Measurements from ENCODE around the gene TAF3. TPM values are rescaled to one million over a fixed set of nuclear protein-coding genes. Genes with fewer than 3 reads are reported as not detected.

The TAF3 gene
- total RNA-seq, 1 donor from 2014 or later: 4.8 TPM

DNA sequence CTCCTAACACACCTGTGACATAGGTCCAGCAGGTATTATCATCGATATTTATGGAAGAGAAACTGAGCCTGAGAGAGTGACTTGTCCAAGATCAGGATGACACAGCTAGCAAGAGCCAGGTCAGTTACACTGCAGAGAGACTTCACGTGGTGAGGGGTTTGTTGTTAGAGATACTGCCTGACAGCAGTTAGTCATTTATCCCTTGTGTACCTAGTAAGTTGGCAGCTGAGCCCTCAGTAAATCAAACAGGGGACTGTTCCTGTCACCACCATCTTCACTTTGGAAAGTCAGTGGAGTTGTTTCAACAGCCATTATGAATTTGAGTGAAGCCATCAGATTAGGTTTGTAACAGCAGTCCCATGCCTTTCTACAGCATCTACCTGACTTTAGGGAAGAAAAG, 148.7 kb downstream of the TAF3 start:
- DNase-seq (ENCODE audit: low read depth): no peak
- no peaks in the 10 kb centered on the region for H3K27me3 ChIP-seq (ENCODE audit: control insufficient read depth, insufficient read depth, low read length)
- TF ChIP-seq, protein P1, sequence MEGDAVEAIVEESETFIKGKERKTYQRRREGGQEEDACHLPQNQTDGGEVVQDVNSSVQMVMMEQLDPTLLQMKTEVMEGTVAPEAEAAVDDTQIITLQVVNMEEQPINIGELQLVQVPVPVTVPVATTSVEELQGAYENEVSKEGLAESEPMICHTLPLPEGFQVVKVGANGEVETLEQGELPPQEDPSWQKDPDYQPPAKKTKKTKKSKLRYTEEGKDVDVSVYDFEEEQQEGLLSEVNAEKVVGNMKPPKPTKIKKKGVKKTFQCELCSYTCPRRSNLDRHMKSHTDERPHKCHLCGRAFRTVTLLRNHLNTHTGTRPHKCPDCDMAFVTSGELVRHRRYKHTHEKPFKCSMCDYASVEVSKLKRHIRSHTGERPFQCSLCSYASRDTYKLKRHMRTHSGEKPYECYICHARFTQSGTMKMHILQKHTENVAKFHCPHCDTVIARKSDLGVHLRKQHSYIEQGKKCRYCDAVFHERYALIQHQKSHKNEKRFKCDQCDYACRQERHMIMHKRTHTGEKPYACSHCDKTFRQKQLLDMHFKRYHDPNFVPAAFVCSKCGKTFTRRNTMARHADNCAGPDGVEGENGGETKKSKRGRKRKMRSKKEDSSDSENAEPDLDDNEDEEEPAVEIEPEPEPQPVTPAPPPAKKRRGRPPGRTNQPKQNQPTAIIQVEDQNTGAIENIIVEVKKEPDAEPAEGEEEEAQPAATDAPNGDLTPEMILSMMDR (IDR thresholded peaks at IDR 0.05; ENCODE audit: insufficient read depth, low read length, poor library complexity, severe bottlenecking): no peak

DNA sequence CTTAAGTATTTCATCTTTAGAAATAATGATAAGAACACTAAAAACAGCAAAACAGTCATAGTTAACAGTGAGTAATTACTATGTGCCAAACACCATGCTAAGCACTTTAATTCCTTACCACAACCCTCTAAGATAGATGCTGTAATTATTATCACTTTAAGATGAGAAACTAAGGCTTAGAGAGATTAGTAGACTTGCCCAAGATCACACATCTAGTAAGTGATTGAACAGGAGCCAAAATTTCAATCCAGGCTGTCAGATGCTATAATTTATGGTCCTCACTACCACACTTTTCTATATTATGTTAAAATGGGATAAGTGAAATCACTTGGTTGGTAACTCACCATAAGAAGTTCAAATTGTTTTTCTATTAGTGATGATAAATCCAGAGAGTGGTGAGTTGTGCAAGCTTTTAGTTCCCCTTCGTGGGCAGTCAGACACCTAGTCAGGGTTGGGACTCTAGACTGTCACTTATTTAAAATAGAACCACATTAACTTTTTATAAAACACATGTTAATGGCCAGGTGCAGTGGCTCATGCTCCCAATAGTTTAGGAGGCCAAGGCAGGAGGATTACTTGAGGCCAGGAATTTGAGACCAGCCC, 150.3 kb downstream of the TAF3 start:
- Histone ChIP-seq H3K27me3 (ENCODE audit: control insufficient read depth, insufficient read depth, low read length) (no peaks in the 10 kb centered on the region), H3K36me3 (ENCODE audit: control insufficient read depth, insufficient read depth, low read length) (no peaks in the 10 kb centered on the region), H3K4me3 (ENCODE audit: low read depth, low read length) (no peak overlapping the region)
- no peak for DNase-seq (ENCODE audit: low read depth)
- TF ChIP-seq, protein P1 (IDR thresholded peaks at IDR 0.05; ENCODE audit: insufficient read depth, low read length, poor library complexity, severe bottlenecking): no peak

More for the DNA sequence above, 148.7 kb downstream of the TAF3 start:
- Histone ChIP-seq H3K4me3 (ENCODE audit: low read depth, low read length) (no peak overlapping the region), H3K36me3 (ENCODE audit: control insufficient read depth, insufficient read depth, low read length) (no peaks in the 10 kb centered on the region)

DNA sequence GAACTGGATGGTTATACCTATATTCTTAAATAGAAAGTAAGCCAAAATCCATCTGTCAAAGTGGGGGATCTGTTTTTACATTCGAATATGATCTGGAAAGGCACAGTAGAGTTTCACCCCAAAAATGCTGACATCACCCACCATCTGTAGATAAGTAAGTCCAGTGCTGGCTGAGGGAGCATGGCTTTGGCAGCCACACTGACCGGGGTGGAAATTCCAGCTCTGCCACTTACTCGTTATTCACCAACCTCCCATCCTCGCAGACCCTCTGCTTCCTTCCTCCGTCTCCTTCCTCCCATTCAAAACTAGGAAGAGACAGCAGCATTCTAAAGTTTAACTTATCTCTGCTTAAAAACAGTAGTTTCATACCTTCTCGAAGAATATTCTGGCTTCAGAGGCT, 151.3 kb downstream of the TAF3 start:
- Histone ChIP-seq H3K4me3 (ENCODE audit: low read depth, low read length) (no peak overlapping the region), H3K27me3 (ENCODE audit: control insufficient read depth, insufficient read depth, low read length) (no peaks in the 10 kb centered on the region), H3K36me3 (ENCODE audit: control insufficient read depth, insufficient read depth, low read length) (no peaks in the 10 kb centered on the region)
- DNase-seq (ENCODE audit: low read depth): no peak
- TF ChIP-seq, protein P1 (IDR thresholded peaks at IDR 0.05; ENCODE audit: insufficient read depth, low read length, poor library complexity, severe bottlenecking): no peak

DNA sequence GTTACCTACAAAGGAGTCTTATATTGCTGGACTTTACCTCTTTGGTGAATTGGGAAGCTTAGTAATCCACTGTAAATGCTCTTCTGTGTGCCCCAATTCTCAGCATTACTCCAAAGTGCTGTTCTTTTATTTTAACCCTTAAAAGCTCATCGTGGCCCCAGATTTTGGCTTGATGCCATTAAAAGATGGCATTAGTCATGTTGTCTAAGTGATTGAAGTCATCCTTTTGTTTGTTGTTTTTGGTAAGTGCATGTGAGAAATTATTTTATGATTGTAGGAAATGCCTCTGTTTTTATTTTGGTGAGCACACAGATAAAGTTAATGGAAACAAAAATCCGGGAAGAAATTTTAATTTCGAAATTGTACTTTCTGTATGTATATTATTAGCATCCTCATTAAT, 153.6 kb downstream of the TAF3 start:
- TF ChIP-seq, protein P1 (IDR thresholded peaks at IDR 0.05; ENCODE audit: insufficient read depth, low read length, poor library complexity, severe bottlenecking): no peak
- DNase-seq (ENCODE audit: low read depth): no peak
- no peak overlapping the region for H3K4me3 ChIP-seq (ENCODE audit: low read depth, low read length)
- no peaks in the 10 kb centered on the region for H3K27me3 ChIP-seq (ENCODE audit: control insufficient read depth, insufficient read depth, low read length)
- no peaks in the 10 kb centered on the region for H3K36me3 ChIP-seq (ENCODE audit: control insufficient read depth, insufficient read depth, low read length)

DNA sequence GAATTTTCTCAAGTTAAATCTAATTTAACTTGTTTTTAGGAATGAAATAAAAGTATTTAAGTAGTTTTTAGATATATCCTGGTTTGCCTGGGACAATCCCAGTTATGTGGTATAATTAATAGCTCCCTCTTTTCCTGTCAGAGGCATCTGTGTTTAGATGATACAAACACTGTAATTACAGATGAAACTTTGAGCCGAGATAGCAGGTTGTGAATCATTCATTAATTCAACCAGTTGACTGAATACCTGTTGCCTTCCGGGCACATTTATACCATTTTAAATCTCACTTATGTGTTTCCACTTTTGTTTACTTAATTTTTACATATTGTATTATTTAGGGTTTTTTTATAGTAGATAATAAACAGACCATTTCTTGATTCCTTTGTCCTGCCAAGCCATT, 154.1 kb downstream of the TAF3 start:
- no peak for DNase-seq (ENCODE audit: low read depth)
- no peak overlapping the region for H3K4me3 ChIP-seq (ENCODE audit: low read depth, low read length)
- TF ChIP-seq, protein P1 (IDR thresholded peaks at IDR 0.05; ENCODE audit: insufficient read depth, low read length, poor library complexity, severe bottlenecking): no peak
- no peaks in the 10 kb centered on the region for H3K36me3 ChIP-seq (ENCODE audit: control insufficient read depth, insufficient read depth, low read length)
- H3K27me3 ChIP-seq (ENCODE audit: control insufficient read depth, insufficient read depth, low read length): no peaks in the 10 kb centered on the region

DNA sequence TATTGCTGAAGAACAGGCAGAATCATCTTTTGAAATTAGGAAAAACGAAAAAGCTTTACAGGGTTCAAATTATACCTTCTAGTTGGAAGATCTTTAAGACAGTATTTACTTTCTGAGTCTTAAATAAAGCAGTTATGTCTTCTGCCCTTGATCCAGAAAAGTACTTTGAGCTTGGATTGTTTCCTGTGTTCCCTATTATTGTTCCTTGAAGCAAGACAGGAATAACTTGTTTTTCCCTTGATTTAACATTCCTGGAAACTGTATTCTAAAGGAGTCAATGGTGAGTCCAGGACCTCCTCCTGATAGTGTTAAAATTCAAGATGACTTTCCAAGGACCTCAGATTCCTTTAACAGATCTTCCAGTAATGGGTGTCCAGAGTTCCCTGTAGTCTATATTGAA, 161.9 kb downstream of the TAF3 start:
- TF ChIP-seq, protein P1 (IDR thresholded peaks at IDR 0.05; ENCODE audit: insufficient read depth, low read length, poor library complexity, severe bottlenecking): no peak
- Histone ChIP-seq H3K27me3 (ENCODE audit: control insufficient read depth, insufficient read depth, low read length) (no peaks in the 10 kb centered on the region), H3K4me3 (ENCODE audit: low read depth, low read length) (no peak overlapping the region), H3K36me3 (ENCODE audit: control insufficient read depth, insufficient read depth, low read length) (no peaks in the 10 kb centered on the region)
- DNase-seq (ENCODE audit: low read depth): no peak
